HepG2 (cell line): Measurements from ENCODE around the gene CLCN2. TPM values are rescaled to one million over a fixed set of nuclear protein-coding genes. Genes with fewer than 3 reads are reported as not detected.

Source experiments
- ATF7 ChIP-seq, 2 experiments: fragments of 450-650 bp in 1 of 2; sonication (generic) in 1 of 2; formaldehyde crosslinking in 1 of 2; IDR thresholded peaks; 2 replicates each; pipeline versions ENCODE4 v1.4.0 to v1.6.1; 2016 to 2020; ENCODE audit warnings: antibody characterized with exemption in 1 of 2, mild to moderate bottlenecking in 1 of 2, missing genetic modification reagents in 1 of 2
- ATRX ChIP-seq: sonication (generic); formaldehyde crosslinking; IDR thresholded peaks from 2 replicates; pipeline ENCODE4 v1.4.0; 2020; ENCODE audit warnings: missing genetic modification reagents, borderline replicate concordance
- BRCA1 ChIP-seq: sonication (generic); formaldehyde crosslinking; IDR thresholded peaks from 2 replicates; pipeline ENCODE4 v1.4.0; 2020; ENCODE audit warnings: missing genetic modification reagents
- FOSL2 ChIP-seq: sonication (generic); formaldehyde crosslinking; IDR thresholded peaks from 2 replicates; pipeline ENCODE4 v1.4.0; 2020; ENCODE audit warnings: missing genetic modification reagents
- GZF1 ChIP-seq: sonication (generic); formaldehyde crosslinking; IDR thresholded peaks from 2 replicates; pipeline ENCODE4 v1.5.1; 2020; ENCODE audit warnings: mild to moderate bottlenecking, missing genetic modification reagents
- MIER2 ChIP-seq: IDR thresholded peaks from 2 replicates; pipeline ENCODE4 v1.6.1; 2016; ENCODE audit warnings: missing biosample characterization, missing genetic modification reagents
- MTA1 ChIP-seq: sonication (generic); formaldehyde crosslinking; IDR thresholded peaks from 2 replicates; pipeline ENCODE4 v1.4.0; 2020; ENCODE audit warnings: missing genetic modification reagents, mild to moderate bottlenecking, borderline replicate concordance
- MTERF4 ChIP-seq: sonication (generic); formaldehyde crosslinking; IDR thresholded peaks from 2 replicates; pipeline ENCODE4 v1.8.0; 2023; ENCODE audit warnings: mild to moderate bottlenecking, missing genetic modification reagents
- RXRB ChIP-seq: IDR thresholded peaks from 2 replicates; pipeline ENCODE4 v1.6.1; 2016; ENCODE audit warnings: borderline replicate concordance, missing genetic modification reagents, missing compliant biosample characterization
- SALL2 ChIP-seq: sonication (generic); formaldehyde crosslinking; IDR thresholded peaks from 2 replicates; pipeline ENCODE4 v1.8.1; 2023; ENCODE audit warnings: mild to moderate bottlenecking, missing genetic modification reagents, inconsistent platforms
- SMARCC2 ChIP-seq: fragments of 450-650 bp; IDR thresholded peaks from 2 replicates; pipeline ENCODE4 v1.6.1; 2017; ENCODE audit warnings: antibody characterized with exemption, mild to moderate bottlenecking
- SNAPC2 ChIP-seq: sonication (generic); formaldehyde crosslinking; IDR thresholded peaks from 2 replicates; pipeline ENCODE4 v1.8.1; 2022; ENCODE audit warnings: mild to moderate bottlenecking, missing genetic modification reagents
- SOX6 ChIP-seq, 2 experiments: fragments of 450-650 bp in 1 of 2; sonication (generic) in 1 of 2; formaldehyde crosslinking in 1 of 2; IDR thresholded peaks; 2 replicates each; pipeline versions ENCODE4 v1.4.0 to v1.6.1; 2017 to 2020; ENCODE audit warnings: antibody characterized with exemption in 1 of 2, mild to moderate bottlenecking in 1 of 2, missing genetic modification reagents in 1 of 2
- ZC3H4 ChIP-seq: sonication (generic); formaldehyde crosslinking; IDR thresholded peaks from 2 replicates; pipeline ENCODE4 v1.4.0; 2020; ENCODE audit warnings: missing genetic modification reagents, borderline replicate concordance
- ZMAT5 ChIP-seq: sonication (generic); formaldehyde crosslinking; IDR thresholded peaks from 2 replicates; pipeline ENCODE4 v1.5.0; 2020; ENCODE audit warnings: mild to moderate bottlenecking, low read depth, missing genetic modification reagents, borderline replicate concordance
- ZNF251 ChIP-seq: sonication (generic); formaldehyde crosslinking; IDR thresholded peaks from 2 replicates; pipeline ENCODE4 v1.9.0; 2021; ENCODE audit warnings: mild to moderate bottlenecking, missing genetic modification reagents
- ZNF329 ChIP-seq: sonication (generic); formaldehyde crosslinking; IDR thresholded peaks from 2 replicates; pipeline ENCODE4 v1.9.0; 2021; ENCODE audit warnings: low read depth, mild to moderate bottlenecking, missing genetic modification reagents
- ZNF33A ChIP-seq: sonication (generic); formaldehyde crosslinking; IDR thresholded peaks from 2 replicates; pipeline ENCODE4 v1.5.1; 2020; ENCODE audit warnings: missing genetic modification reagents, mild to moderate bottlenecking, moderate library complexity, borderline replicate concordance
- ZNF382 ChIP-seq: sonication (generic); formaldehyde crosslinking; IDR thresholded peaks from 2 replicates; pipeline ENCODE4 v1.5.0; 2020; ENCODE audit warnings: missing genetic modification reagents, mild to moderate bottlenecking, borderline replicate concordance
- ZNF703 ChIP-seq: sonication (generic); formaldehyde crosslinking; IDR thresholded peaks from 2 replicates; pipeline ENCODE4 v1.5.1; 2020; ENCODE audit warnings: missing genetic modification reagents, mild to moderate bottlenecking, moderate library complexity, borderline replicate concordance
- polyA plus RNA-seq, 8 experiments: library from polyadenylated mRNA; depleted of rRNA in 3 of 8; stranded (reverse) in 7 of 8; unstranded in 1 of 8; fragments of >200 nt; fragmentation: Illumina TruSeq in 4 of 8; extraction: Trizol in 4 of 8; gene quantifications; 2 replicates each; pipeline versions ENCODE4 v1.2.1 to v1.2.3, GENCODE V29; 2011 to 2016; ENCODE audit warnings: low read depth in 4 of 8, missing spikeins in 1 of 8, mixed read lengths in 1 of 8; ENCODE audit not compliant: insufficient read depth in 1 of 8
- total RNA-seq, 5 experiments: library from RNA; depleted of rRNA; stranded (reverse); fragments of >200 nt; fragmentation: Illumina TruSeq; extraction: Trizol; gene quantifications; 2 replicates each; pipeline ENCODE4 v1.2.3, GENCODE V29; 2016; ENCODE audit warnings: low read depth in 1 of 5
- TF ChIP-seq, protein P1 (sequence below): sonication (generic); formaldehyde crosslinking; IDR thresholded peaks from 2 replicates; pipeline ENCODE4 v1.4.0; 2020; ENCODE audit warnings: missing genetic modification reagents
- TF ChIP-seq, protein P2 (sequence below): sonication (generic); formaldehyde crosslinking; IDR thresholded peaks from 2 replicates; pipeline ENCODE4 v1.4.0; 2020; ENCODE audit warnings: missing genetic modification reagents, mild to moderate bottlenecking, borderline replicate concordance

Gene CLCN2
- total and polyA plus RNA-seq, 2 of the 13 experiments (the other 11 are each of a cell fraction or from before 2014, with no cell fraction given): 11.4 to 13.5 TPM

DNA sequence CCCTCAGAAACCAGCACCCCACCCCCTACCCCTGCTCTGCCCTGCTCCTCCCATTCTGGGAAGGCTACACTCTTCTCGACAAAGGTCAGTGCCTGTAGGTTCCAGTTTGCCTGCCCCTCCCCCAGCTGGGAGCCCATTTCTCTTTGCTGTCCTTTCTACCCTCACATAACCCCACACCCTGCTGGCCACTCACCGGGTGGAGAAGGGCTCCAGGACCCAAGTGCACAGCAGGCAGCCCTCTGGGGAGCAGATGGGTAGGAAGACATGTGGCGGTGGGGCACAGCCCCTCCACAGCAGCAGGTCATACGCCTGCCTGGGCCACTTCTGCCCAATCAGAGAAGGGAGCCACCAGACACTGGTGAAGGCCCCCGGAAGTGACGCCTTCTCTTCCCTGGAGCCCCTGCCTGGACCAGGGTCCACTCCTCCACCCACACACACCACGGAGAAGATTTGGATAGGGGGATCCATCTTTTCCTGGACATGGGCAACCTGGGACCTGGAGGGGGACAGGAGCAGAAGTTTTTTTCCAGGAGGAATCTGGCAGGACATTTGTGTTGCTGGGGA is 16.6 kb upstream of the CLCN2 start, which contains the start of gene THPO (continued):
- TF ChIP-seq GZF1 (no peak), ZC3H4 (CRISPR knock-in tag) (no peak), SNAPC2 (CRISPR knock-in tag) (no peak), RXRB (CRISPR knock-in tag) (peak; percentile 51), ZNF703 (CRISPR knock-in tag) (no peak), ATRX (CRISPR knock-in tag) (no peak), FOSL2 (CRISPR knock-in tag) (no peak), MIER2 (no peak), BRCA1 (CRISPR knock-in tag) (no peak), SOX6 (IDR thresholded peaks at IDR 0.05) (no peak), SOX6 (CRISPR knock-in tag; IDR thresholded peaks at IDR 0.05) (no peak), ZNF329 (no peak), MTA1 (CRISPR knock-in tag) (peak; percentile 58), ZMAT5 (CRISPR knock-in tag) (no peak), ZNF251 (no peak), MTERF4 (CRISPR knock-in tag) (peak; percentile 64; the same call in 1 of the 2 replicates), ATF7 (IDR thresholded peaks at IDR 0.05) (no peak), ATF7 (CRISPR knock-in tag; IDR thresholded peaks at IDR 0.05) (no peak), ZNF33A (CRISPR knock-in tag) (no peak), ZNF382 (no peak), SALL2 (CRISPR knock-in tag) (no peak), SMARCC2 (no peak)
- TF ChIP-seq, protein P1, sequence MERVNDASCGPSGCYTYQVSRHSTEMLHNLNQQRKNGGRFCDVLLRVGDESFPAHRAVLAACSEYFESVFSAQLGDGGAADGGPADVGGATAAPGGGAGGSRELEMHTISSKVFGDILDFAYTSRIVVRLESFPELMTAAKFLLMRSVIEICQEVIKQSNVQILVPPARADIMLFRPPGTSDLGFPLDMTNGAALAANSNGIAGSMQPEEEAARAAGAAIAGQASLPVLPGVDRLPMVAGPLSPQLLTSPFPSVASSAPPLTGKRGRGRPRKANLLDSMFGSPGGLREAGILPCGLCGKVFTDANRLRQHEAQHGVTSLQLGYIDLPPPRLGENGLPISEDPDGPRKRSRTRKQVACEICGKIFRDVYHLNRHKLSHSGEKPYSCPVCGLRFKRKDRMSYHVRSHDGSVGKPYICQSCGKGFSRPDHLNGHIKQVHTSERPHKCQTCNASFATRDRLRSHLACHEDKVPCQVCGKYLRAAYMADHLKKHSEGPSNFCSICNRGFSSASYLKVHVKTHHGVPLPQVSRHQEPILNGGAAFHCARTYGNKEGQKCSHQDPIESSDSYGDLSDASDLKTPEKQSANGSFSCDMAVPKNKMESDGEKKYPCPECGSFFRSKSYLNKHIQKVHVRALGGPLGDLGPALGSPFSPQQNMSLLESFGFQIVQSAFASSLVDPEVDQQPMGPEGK: peak; percentile 95
- TF ChIP-seq, protein P2, sequence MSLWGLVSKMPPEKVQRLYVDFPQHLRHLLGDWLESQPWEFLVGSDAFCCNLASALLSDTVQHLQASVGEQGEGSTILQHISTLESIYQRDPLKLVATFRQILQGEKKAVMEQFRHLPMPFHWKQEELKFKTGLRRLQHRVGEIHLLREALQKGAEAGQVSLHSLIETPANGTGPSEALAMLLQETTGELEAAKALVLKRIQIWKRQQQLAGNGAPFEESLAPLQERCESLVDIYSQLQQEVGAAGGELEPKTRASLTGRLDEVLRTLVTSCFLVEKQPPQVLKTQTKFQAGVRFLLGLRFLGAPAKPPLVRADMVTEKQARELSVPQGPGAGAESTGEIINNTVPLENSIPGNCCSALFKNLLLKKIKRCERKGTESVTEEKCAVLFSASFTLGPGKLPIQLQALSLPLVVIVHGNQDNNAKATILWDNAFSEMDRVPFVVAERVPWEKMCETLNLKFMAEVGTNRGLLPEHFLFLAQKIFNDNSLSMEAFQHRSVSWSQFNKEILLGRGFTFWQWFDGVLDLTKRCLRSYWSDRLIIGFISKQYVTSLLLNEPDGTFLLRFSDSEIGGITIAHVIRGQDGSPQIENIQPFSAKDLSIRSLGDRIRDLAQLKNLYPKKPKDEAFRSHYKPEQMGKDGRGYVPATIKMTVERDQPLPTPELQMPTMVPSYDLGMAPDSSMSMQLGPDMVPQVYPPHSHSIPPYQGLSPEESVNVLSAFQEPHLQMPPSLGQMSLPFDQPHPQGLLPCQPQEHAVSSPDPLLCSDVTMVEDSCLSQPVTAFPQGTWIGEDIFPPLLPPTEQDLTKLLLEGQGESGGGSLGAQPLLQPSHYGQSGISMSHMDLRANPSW: peak; percentile 22; the same call in 1 of the 2 replicates
